B cell (primary cell): ENCODE results near the gene KRTAP19-1. TPM values are rescaled to one million over a fixed set of nuclear protein-coding genes. Genes with fewer than 3 reads are reported as not detected.

Experiments
- polyA plus RNA-seq: library from polyadenylated mRNA; depleted of rRNA; stranded (reverse); fragments of >200 nt; gene quantifications from 2 replicates; pipeline ENCODE4 v1.2.3, GENCODE V29; 2012
- small RNA-seq: library from RNA; depleted of rRNA; stranded (forward); fragments of <200 nt; gene quantifications from one replicate; pipeline ENCODE3, GENCODE V24; 2012; ENCODE audit warnings: low replicate concordance, low read depth; ENCODE audit not compliant: insufficient read length
- total RNA-seq, 2 donors: library from RNA; stranded (reverse); fragments of 120-200 nt in 1 of 2; gene quantifications; 1 replicate in 1 of 2; 2 replicates in 1 of 2; pipeline versions ENCODE4 v1.2.3 to v1.2.4, GENCODE V29; 2013 to 2022

The KRTAP19-1 gene
- total and polyA plus RNA-seq, 2 donors (not counting 1 experiment from before 2014, with no cell fraction given): not detected

Small RNA genes within 50 kb of the gene (small RNA-seq; reads per million reads assigned to genes)
- not detected for gene AP000567.1
- not detected for gene KRTAP19-10P
- gene KRTAP19-9P: not detected

Other genes starting within 250 kb of the KRTAP19-1 start
- gene KRTAP24-1, start 197.4 kb downstream of the KRTAP19-1 start, total RNA-seq: not detected in 2 replicates
- gene KRTAP24-1, start 197.4 kb downstream of the KRTAP19-1 start, polyA plus RNA-seq: not detected in 2 replicates
- not detected in 2 replicates for gene KRTAP25-1, start 190.9 kb downstream of the KRTAP19-1 start, total RNA-seq
- not detected in 2 replicates for gene KRTAP25-1, start 190.9 kb downstream of the KRTAP19-1 start, polyA plus RNA-seq
- not detected in 2 replicates for gene KRTAP26-1, start 160.1 kb downstream of the KRTAP19-1 start, total RNA-seq
- not detected in 2 replicates for gene KRTAP26-1, start 160.1 kb downstream of the KRTAP19-1 start, polyA plus RNA-seq
- not detected in 2 replicates for gene KRTAP27-1, start 142.7 kb downstream of the KRTAP19-1 start, total RNA-seq
- not detected in 2 replicates for gene KRTAP27-1, start 142.7 kb downstream of the KRTAP19-1 start, polyA plus RNA-seq
- gene KRTAP23-1, start 131.8 kb downstream of the KRTAP19-1 start, total RNA-seq: not detected in 2 replicates
- not detected in 2 replicates for gene KRTAP23-1, start 131.8 kb downstream of the KRTAP19-1 start, polyA plus RNA-seq
- not detected in 2 replicates for gene KRTAP13-2, start 108.1 kb downstream of the KRTAP19-1 start, total RNA-seq
- gene KRTAP13-2, start 108.1 kb downstream of the KRTAP19-1 start, polyA plus RNA-seq: not detected in 2 replicates
- gene KRTAP13-1, start 84.3 kb downstream of the KRTAP19-1 start, total RNA-seq: not detected in 2 replicates
- gene KRTAP13-1, start 84.3 kb downstream of the KRTAP19-1 start, polyA plus RNA-seq: not detected in 2 replicates
- not detected in 2 replicates for gene KRTAP13-3, start 54.4 kb downstream of the KRTAP19-1 start, total RNA-seq
- not detected in 2 replicates for gene KRTAP13-3, start 54.4 kb downstream of the KRTAP19-1 start, polyA plus RNA-seq
- gene KRTAP13-4, start 50.1 kb downstream of the KRTAP19-1 start, total RNA-seq: not detected in 2 replicates
- not detected in 2 replicates for gene KRTAP13-4, start 50.1 kb downstream of the KRTAP19-1 start, polyA plus RNA-seq
- not detected in 2 replicates for gene KRTAP15-1, start 40.1 kb downstream of the KRTAP19-1 start, total RNA-seq
- gene KRTAP15-1, start 40.1 kb downstream of the KRTAP19-1 start, polyA plus RNA-seq: not detected in 2 replicates
- gene KRTAP19-2, start 7.1 kb upstream of the KRTAP19-1 start, total RNA-seq: not detected in 2 replicates
- not detected in 2 replicates for gene KRTAP19-2, start 7.1 kb upstream of the KRTAP19-1 start, polyA plus RNA-seq
- gene KRTAP19-3, start 11.6 kb upstream of the KRTAP19-1 start, total RNA-seq: not detected in 2 replicates
- gene KRTAP19-3, start 11.6 kb upstream of the KRTAP19-1 start, polyA plus RNA-seq: not detected in 2 replicates
- gene KRTAP19-4, start 16.8 kb upstream of the KRTAP19-1 start, total RNA-seq: not detected in 2 replicates
- gene KRTAP19-4, start 16.8 kb upstream of the KRTAP19-1 start, polyA plus RNA-seq: not detected in 2 replicates
- not detected in 2 replicates for gene KRTAP19-5, start 21.8 kb upstream of the KRTAP19-1 start, total RNA-seq
- not detected in 2 replicates for gene KRTAP19-5, start 21.8 kb upstream of the KRTAP19-1 start, polyA plus RNA-seq
- not detected in 2 replicates for gene KRTAP19-6, start 61.5 kb upstream of the KRTAP19-1 start, total RNA-seq
- gene KRTAP19-6, start 61.5 kb upstream of the KRTAP19-1 start, polyA plus RNA-seq: not detected in 2 replicates
- not detected in 2 replicates for gene KRTAP19-7, start 80.9 kb upstream of the KRTAP19-1 start, total RNA-seq
- not detected in 2 replicates for gene KRTAP19-7, start 80.9 kb upstream of the KRTAP19-1 start, polyA plus RNA-seq
- not detected in 2 replicates for gene KRTAP22-2, start 110.0 kb upstream of the KRTAP19-1 start, total RNA-seq
- gene KRTAP22-2, start 110.0 kb upstream of the KRTAP19-1 start, polyA plus RNA-seq: not detected in 2 replicates
- not detected in 2 replicates for gene KRTAP6-3, start 112.1 kb upstream of the KRTAP19-1 start, total RNA-seq
- gene KRTAP6-3, start 112.1 kb upstream of the KRTAP19-1 start, polyA plus RNA-seq: not detected in 2 replicates
- not detected in 2 replicates for gene KRTAP6-2, start 118.5 kb upstream of the KRTAP19-1 start, total RNA-seq
- gene KRTAP6-2, start 118.5 kb upstream of the KRTAP19-1 start, polyA plus RNA-seq: not detected in 2 replicates
- gene KRTAP22-1, start 120.7 kb upstream of the KRTAP19-1 start, total RNA-seq: not detected in 2 replicates
- not detected in 2 replicates for gene KRTAP22-1, start 120.7 kb upstream of the KRTAP19-1 start, polyA plus RNA-seq
- not detected in 2 replicates for gene KRTAP6-1, start 133.6 kb upstream of the KRTAP19-1 start, total RNA-seq
- not detected in 2 replicates for gene KRTAP6-1, start 133.6 kb upstream of the KRTAP19-1 start, polyA plus RNA-seq
- not detected in 2 replicates for gene KRTAP20-1, start 136.1 kb upstream of the KRTAP19-1 start, total RNA-seq
- gene KRTAP20-1, start 136.1 kb upstream of the KRTAP19-1 start, polyA plus RNA-seq: not detected in 2 replicates
- not detected in 2 replicates for gene KRTAP20-4, start 140.3 kb upstream of the KRTAP19-1 start, total RNA-seq
- not detected in 2 replicates for gene KRTAP20-4, start 140.3 kb upstream of the KRTAP19-1 start, polyA plus RNA-seq
- not detected in 2 replicates for gene KRTAP20-2, start 154.8 kb upstream of the KRTAP19-1 start, total RNA-seq
- gene KRTAP20-2, start 154.8 kb upstream of the KRTAP19-1 start, polyA plus RNA-seq: not detected in 2 replicates
- not detected in 2 replicates for gene KRTAP20-3, start 162.5 kb upstream of the KRTAP19-1 start, total RNA-seq
- gene KRTAP20-3, start 162.5 kb upstream of the KRTAP19-1 start, polyA plus RNA-seq: not detected in 2 replicates
- gene KRTAP21-3, start 238.4 kb upstream of the KRTAP19-1 start, total RNA-seq: not detected in 2 replicates
- gene KRTAP21-3, start 238.4 kb upstream of the KRTAP19-1 start, polyA plus RNA-seq: not detected in 2 replicates